GM20000 (cell line): Measurements from ENCODE around the gene SEMA3F.

Experiments used
- DNase-seq: peaks from one replicate; pipeline ENCODE4 v3.0.0; 2012; ENCODE audit warnings: low spot score
- TF ChIP-seq, protein P1 (sequence below): IDR thresholded peaks from 2 replicates; pipeline ENCODE4 v1.5.1; 2012; ENCODE audit warnings: mild to moderate bottlenecking, control low read depth; ENCODE audit errors: extremely low read depth, missing control alignments

The SEMA3F gene

DNA sequence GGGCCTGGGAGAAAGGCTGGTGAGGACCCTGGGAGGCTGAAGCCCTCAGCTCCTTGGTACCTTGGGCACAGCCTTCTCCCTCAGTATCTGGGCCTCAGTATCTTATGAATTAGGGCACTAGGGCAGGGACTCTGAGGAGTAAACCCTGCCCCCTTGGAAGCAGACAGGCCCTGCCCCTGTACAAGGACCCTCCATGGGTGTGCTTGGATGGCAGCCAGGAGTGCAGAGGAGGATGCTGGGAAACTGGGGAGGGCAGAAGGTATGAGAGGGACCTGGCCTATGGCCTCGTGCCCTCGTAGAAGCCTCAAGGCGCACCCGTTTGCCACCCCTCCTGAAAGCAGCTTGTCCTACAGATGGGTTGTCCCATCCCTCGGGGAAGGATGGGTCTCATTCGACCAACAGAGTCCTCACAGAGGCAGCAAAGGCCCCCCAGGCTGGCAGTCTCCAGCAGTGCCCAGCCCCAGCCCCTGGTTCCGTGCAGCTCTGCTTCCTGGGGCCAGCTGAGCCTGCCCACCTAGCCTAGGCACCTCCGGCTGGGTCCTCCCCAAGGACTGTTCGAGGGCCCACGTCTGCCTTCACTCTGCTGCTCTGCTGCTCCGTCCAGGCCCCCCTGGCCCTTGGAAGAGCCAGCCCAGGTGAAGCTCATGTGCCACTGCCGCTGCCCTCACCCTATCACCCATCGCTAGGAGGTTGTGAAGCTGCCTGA is 15.3 kb upstream of the SEMA3F start:
- TF ChIP-seq, protein P1, sequence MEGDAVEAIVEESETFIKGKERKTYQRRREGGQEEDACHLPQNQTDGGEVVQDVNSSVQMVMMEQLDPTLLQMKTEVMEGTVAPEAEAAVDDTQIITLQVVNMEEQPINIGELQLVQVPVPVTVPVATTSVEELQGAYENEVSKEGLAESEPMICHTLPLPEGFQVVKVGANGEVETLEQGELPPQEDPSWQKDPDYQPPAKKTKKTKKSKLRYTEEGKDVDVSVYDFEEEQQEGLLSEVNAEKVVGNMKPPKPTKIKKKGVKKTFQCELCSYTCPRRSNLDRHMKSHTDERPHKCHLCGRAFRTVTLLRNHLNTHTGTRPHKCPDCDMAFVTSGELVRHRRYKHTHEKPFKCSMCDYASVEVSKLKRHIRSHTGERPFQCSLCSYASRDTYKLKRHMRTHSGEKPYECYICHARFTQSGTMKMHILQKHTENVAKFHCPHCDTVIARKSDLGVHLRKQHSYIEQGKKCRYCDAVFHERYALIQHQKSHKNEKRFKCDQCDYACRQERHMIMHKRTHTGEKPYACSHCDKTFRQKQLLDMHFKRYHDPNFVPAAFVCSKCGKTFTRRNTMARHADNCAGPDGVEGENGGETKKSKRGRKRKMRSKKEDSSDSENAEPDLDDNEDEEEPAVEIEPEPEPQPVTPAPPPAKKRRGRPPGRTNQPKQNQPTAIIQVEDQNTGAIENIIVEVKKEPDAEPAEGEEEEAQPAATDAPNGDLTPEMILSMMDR = no peak
- DNase-seq = no peak

DNA sequence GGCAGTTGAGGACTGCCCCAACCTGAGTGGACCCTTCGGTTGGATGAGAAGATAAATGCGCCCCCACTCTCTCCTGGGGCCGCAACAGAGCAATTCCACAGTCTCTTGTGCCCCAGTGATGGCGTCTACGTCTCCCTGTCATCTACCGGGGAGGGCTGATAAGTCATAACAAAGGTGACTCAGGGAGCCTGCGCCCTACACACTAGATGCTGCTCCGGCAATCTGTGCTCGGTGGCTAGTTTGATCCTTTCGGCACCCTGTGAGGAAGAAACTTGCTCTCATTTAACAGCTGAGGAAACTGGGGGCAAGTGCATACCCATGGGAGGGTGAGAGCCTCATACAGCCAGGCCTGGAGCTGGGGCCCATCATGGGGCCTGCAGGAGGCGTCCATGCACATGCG is 14.1 kb upstream of the SEMA3F start:
- DNase-seq = no peak
- TF ChIP-seq, protein P1 = no peak

DNA sequence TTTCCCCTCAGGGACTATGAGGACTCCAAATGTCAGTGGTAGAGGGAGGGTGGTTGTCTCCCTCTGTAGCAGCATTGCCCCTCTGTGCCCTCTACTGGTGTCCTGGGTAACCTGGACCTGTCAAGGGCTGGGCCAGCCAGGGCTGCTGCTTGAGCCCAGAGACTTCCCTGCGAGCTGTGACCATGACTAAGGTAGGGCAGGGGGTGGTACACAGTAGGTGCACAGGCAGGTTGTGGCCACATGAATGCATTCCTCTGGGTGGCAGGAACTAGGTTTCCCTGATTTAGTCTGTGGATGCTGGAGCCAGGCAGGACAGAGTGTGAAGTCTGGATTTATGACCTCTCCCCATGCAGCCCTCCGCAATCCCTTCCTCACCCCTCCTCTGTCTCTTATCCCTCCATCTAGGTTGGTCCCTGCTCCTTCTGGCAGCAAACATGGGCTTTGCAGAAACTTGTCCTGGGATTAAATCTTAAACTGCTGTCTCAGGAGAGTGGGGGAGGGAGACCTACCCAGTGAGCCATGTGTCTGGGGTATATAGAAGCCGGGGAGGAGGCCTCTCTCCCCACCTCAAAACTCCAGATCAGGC is 8.7 kb upstream of the SEMA3F start:
- TF ChIP-seq, protein P1 = no peak
- no peak for DNase-seq

DNA sequence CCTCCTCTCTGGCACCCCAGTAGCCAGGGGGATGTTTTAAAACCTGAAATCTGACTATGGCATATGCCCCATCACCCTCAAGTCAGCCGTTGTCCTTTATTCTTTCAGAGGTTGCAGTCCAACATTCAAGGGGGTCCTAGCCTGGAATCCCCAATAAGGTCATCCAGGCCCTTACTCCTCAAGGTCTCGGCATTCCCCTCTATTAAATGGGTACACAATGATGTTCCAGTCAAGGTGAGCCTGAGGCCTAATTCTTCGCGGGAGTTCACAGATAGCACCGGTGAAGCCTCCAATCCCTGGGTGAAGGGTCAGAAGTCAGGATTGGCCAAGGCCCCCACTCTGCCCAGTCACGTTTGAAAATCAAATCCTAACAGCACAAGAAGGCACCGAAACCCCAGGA is 8.1 kb upstream of the SEMA3F start:
- TF ChIP-seq, protein P1 = no peak
- DNase-seq = no peak

DNA sequence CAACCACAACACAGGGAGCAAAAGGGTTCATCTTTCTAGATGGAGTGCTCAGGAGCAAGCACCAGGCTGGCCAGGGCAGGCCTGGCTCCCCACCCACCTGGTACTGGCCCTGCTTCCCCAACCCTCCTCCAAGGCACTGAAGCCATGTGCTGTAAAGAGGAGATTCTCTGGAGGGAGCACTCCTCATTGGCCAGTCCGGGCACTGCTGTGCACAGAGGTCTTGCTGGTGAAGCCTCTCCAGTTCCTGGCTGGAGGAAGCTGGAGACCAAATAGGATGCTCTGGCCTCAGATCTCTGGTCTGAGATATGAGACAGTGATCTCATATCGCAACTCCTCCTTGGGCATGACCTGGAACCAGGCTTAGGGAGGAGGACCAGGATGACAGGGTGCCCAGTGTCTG is 7.7 kb upstream of the SEMA3F start:
- TF ChIP-seq, protein P1 = no peak
- no peak for DNase-seq

DNA sequence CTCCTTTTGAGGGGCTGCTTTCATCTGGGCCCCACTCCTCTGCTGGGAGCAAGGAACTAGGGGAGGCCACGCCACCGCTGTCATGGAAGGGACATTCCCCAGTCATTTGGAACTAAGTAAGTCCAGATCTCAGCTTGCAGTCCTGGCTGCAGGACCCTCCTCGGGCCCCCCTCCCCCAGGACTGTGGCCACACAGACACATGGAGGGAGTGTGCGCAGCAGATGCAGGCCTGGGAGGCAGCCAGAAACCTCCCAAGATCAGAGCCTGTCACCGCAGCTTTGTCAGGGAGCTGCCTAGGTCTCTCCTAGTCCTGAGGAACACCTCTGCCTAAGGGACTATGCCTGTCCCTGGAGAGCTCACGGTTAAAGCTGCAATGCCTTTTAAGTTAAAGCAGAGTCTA is 7.3 kb upstream of the SEMA3F start:
- TF ChIP-seq, protein P1 = no peak
- no peak for DNase-seq

DNA sequence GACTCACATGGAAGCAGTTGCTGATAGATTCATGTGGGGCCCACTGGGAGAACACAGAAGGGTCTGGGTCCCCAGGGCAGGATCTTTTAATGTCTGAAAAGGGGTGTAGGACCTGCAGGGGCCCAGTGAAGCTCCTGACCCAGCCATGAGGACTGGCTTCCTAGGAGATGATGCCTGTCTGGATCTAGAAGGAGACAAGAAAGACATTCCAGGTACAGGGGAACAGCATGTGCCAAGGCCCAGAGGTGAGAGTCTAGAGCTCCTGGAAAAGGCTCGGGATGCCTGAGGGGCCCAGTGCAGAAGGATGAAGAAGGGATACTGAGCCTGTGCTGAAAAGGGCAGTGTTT is 4.7 kb upstream of the SEMA3F start:
- TF ChIP-seq, protein P1 = no peak
- DNase-seq = no peak
